ENCODE results near the gene LRMDA. TPM values are rescaled to one million over a fixed set of nuclear protein-coding genes. Genes with fewer than 3 reads are reported as not detected.

The LRMDA gene
- total RNA-seq, 1 donor from 2014 or later: not detected

DNA sequence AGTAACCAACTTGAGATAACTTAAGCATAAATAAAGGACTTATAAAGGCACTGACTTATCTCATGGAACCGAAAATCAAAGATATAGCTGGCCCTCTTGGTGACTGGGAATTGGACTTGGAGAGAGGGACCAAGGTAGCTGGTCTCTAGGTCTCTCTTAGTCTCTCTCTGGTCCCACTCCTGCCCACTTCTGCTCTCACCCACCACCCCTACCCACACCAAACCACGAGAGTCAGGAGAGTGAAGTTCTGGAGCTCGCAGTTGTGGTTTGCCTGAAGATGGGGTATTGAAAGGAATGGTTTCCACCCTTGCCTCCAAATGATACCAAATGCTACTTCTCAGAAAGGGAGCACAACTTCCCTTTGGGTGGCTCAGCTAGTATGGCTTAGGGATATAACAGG, 216.3 kb downstream of the LRMDA start:
- H3K9me3 Mint-ChIP-seq: no peaks in the 10 kb centered on the region
- no peak for DNase-seq
- no peak overlapping the region for H3K4me3 Mint-ChIP-seq
- H3K27ac Mint-ChIP-seq: no peak overlapping the region
- ChIA-PET CTCF (no interaction called here), POLR2A (no interaction called here)
- H3K36me3 Mint-ChIP-seq (ENCODE audit: low read depth): no peaks in the 10 kb centered on the region
- intact Hi-C loops (cut with micrococcal nuclease): no loop called here
- TF ChIP-seq, protein P1, sequence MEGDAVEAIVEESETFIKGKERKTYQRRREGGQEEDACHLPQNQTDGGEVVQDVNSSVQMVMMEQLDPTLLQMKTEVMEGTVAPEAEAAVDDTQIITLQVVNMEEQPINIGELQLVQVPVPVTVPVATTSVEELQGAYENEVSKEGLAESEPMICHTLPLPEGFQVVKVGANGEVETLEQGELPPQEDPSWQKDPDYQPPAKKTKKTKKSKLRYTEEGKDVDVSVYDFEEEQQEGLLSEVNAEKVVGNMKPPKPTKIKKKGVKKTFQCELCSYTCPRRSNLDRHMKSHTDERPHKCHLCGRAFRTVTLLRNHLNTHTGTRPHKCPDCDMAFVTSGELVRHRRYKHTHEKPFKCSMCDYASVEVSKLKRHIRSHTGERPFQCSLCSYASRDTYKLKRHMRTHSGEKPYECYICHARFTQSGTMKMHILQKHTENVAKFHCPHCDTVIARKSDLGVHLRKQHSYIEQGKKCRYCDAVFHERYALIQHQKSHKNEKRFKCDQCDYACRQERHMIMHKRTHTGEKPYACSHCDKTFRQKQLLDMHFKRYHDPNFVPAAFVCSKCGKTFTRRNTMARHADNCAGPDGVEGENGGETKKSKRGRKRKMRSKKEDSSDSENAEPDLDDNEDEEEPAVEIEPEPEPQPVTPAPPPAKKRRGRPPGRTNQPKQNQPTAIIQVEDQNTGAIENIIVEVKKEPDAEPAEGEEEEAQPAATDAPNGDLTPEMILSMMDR (IDR thresholded peaks at IDR 0.05): no peak
- no peak for ATAC-seq (ENCODE audit: low read depth)
- H3K27me3 Mint-ChIP-seq: no peaks in the 10 kb centered on the region
- H3K4me1 Mint-ChIP-seq: no peaks in the 10 kb centered on the region

DNA sequence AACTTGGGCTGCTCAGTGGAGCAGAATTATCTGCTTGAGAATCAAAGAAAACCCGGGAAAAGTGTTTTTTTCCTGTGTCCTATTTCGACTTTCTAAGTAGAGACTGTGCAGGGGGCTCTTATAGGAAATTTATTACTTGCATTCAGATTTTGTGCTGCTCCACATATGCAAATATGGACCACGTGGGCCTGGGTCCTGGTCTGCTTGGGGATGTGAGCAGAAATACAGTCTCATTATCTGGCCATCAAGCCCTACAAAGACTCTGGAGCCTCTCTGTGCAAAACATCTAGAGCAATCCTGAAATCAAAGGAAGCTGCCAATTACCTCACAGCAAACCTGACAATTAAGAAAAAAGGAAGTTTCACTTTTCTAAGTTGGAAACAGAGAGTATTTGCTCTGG, 216.9 kb downstream of the LRMDA start:
- H3K27ac Mint-ChIP-seq: no peak overlapping the region
- ATAC-seq (ENCODE audit: low read depth): no peak
- H3K4me3 Mint-ChIP-seq: no peak overlapping the region
- DNase-seq: no peak
- ChIA-PET CTCF (no interaction called here), POLR2A (no interaction called here)
- no peaks in the 10 kb centered on the region for H3K4me1 Mint-ChIP-seq
- TF ChIP-seq, protein P1 (IDR thresholded peaks at IDR 0.05): no peak
- intact Hi-C loops (cut with micrococcal nuclease): no loop called here
- H3K9me3 Mint-ChIP-seq: no peaks in the 10 kb centered on the region
- no peaks in the 10 kb centered on the region for H3K36me3 Mint-ChIP-seq (ENCODE audit: low read depth)
- no peaks in the 10 kb centered on the region for H3K27me3 Mint-ChIP-seq

DNA sequence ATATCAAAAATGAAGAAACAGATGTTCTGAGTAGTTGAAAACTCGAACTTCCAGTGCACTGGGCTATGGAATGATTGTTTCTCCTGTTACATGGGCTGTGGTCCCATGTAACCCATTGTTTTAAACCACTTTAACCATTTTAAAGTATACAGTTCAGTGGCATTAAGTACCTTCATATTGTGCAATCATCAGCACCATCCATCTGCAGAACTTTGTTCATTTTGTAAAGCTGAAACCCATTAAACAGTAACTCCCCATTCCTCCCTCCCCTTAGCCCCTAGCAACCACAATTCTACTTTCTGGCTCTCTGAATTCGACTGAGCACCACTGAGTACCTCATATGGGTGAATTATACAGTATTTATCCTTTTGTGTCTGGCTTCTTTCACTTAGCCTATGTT, 217.4 kb downstream of the LRMDA start:
- ATAC-seq (ENCODE audit: low read depth): no peak
- H3K4me3 Mint-ChIP-seq: no peak overlapping the region

DNA sequence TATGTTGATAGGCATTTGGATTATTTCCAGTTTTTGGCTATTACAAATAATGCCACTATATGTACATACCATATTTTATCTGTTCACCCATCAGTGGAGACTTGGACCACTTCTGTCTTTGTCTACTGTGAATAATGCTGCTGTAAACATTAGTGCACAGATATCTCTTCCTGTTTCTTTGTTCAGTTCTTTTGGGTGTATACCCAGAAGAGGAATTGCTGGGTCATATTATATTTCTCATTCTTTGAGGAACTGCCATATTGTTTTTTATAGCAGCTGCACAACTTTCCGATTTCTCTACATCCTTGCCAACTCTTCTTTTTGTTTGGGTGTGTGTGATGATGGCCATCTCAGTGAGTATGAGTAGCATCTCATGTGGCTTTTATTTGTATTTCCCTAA, 218.0 kb downstream of the LRMDA start:
- Mint-ChIP-seq H3K27me3 (peaks cover 3% of the 10 kb centered on the region), H3K9me3 (no peaks in the 10 kb centered on the region)
- CTCF ChIA-PET: no interaction called here

More for the DNA sequence above, 217.4 kb downstream of the LRMDA start:
- Mint-ChIP-seq H3K4me1 (no peaks in the 10 kb centered on the region), H3K9me3 (no peaks in the 10 kb centered on the region), H3K27me3 (peaks cover 2% of the 10 kb centered on the region), H3K27ac (no peak overlapping the region), H3K36me3 (ENCODE audit: low read depth) (no peaks in the 10 kb centered on the region)
- intact Hi-C loops (cut with micrococcal nuclease): no loop called here
- TF ChIP-seq, protein P1 (IDR thresholded peaks at IDR 0.05): no peak
- POLR2A ChIA-PET: no interaction called here
- DNase-seq: no peak
- CTCF ChIA-PET: no interaction called here

DNA sequence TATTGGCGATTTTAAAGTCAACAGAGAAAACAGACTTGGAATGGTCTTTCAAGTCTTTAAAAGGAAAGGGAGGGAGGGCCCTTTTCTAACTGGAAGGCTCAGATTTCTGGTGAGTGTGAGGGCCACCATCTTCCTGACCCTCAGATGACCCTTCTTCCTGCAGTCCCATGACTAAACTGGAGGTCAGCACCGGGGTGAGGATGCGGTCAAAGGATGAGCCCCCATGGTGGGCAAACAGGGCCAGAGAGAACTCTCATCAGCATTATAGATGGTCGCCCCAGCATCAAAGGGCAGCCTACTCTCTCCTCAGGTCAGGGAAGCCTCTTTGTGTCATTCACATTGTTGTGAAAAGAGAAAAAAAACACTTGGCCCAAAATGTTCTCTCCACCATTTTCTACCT, 219.2 kb downstream of the LRMDA start:
- no peaks in the 10 kb centered on the region for H3K36me3 Mint-ChIP-seq (ENCODE audit: low read depth)
- H3K27ac Mint-ChIP-seq: no peak overlapping the region
- no peak overlapping the region for H3K4me3 Mint-ChIP-seq
- H3K4me1 Mint-ChIP-seq: no peaks in the 10 kb centered on the region
- no peak for ATAC-seq (ENCODE audit: low read depth)
- H3K27me3 Mint-ChIP-seq: peaks cover 3% of the 10 kb centered on the region
- ChIA-PET CTCF (no interaction called here), POLR2A (no interaction called here)
- no peaks in the 10 kb centered on the region for H3K9me3 Mint-ChIP-seq
- TF ChIP-seq, protein P1 (IDR thresholded peaks at IDR 0.05): no peak
- DNase-seq: no peak
- intact Hi-C loops (cut with micrococcal nuclease): no loop called here

More for the DNA sequence above, 218.0 kb downstream of the LRMDA start:
- ATAC-seq (ENCODE audit: low read depth) (no peak), DNase-seq (no peak)
- no peak overlapping the region for H3K27ac Mint-ChIP-seq
- H3K4me3 Mint-ChIP-seq: no peak overlapping the region
- H3K36me3 Mint-ChIP-seq (ENCODE audit: low read depth): no peaks in the 10 kb centered on the region
- POLR2A ChIA-PET: no interaction called here
- TF ChIP-seq, protein P1 (IDR thresholded peaks at IDR 0.05): no peak
- no peaks in the 10 kb centered on the region for H3K4me1 Mint-ChIP-seq
- intact Hi-C loops (cut with micrococcal nuclease): no loop called here

Measured in activated B cell treated with CpG ODN at 0.5 μM for 24 hours (primary cell).